Fibroblast of lung (primary cell): ENCODE measurements around the gene MSANTD2.

ENCODE experiments used
- CTCF ChIP-seq, 2 donors: IDR thresholded peaks in 1 of 2; conservative IDR thresholded peaks in 1 of 2; 1 replicate in 1 of 2; 2 replicates in 1 of 2; pipeline ENCODE4 v1.5.1; 2011 to 2012; ENCODE audit warnings: low read length in 2 of 2, control low read depth in 1 of 2, inconsistent platforms in 1 of 2, low read depth in 1 of 2, mild to moderate bottlenecking in 1 of 2
- EZH2 ChIP-seq: IDR thresholded peaks from 2 replicates; pipeline ENCODE4 v1.5.1; 2012; ENCODE audit warnings: low read length, control low read depth, mild to moderate bottlenecking; ENCODE audit errors: missing control alignments

GRCh38 chr11:124807201-124807600 is 7.0 kb upstream of the MSANTD2 start:
- TF ChIP-seq EZH2 (no peak), CTCF (conservative IDR thresholded peaks at IDR 0.05 in 1 of 2, IDR thresholded peaks at IDR 0.05 in 1 of 2; ENCODE audit: low read depth in 1 of 2, low read length in 2 of 2) (no peak)
